SK-N-SH treated with all-trans-retinoic acid at 6 μM for 48 hours (cell line): ENCODE data around the gene CDCA4.

Experiments
- ARNTL ChIP-seq: fragments of 450-650 bp; formaldehyde crosslinking; IDR thresholded peaks from 2 replicates; pipeline ENCODE4 v1.5.0; 2020; ENCODE audit warnings: low read depth, mild to moderate bottlenecking, moderate library complexity, borderline replicate concordance
- BACH2 ChIP-seq: fragments of 250-450 bp; sonication (Bioruptor Pico); IDR thresholded peaks from 2 replicates; pipeline ENCODE4 v1.9.0; 2021; ENCODE audit warnings: mild to moderate bottlenecking, borderline replicate concordance
- GLIS3 ChIP-seq: fragments of 250-450 bp; sonication (Bioruptor Pico); IDR thresholded peaks from 2 replicates; pipeline ENCODE4 v1.5.0; 2020; ENCODE audit warnings: mild to moderate bottlenecking, moderate library complexity
- ISL1 ChIP-seq: fragments of 250-450 bp; sonication (Bioruptor Pico); IDR thresholded peaks from 2 replicates; pipeline ENCODE4 v2.1.2; 2022; ENCODE audit warnings: mild to moderate bottlenecking, moderate library complexity
- SNAI2 ChIP-seq: fragments of 250-450 bp; sonication (Bioruptor Pico); IDR thresholded peaks from 2 replicates; pipeline ENCODE4 v1.5.0; 2020; ENCODE audit warnings: mild to moderate bottlenecking, moderate library complexity
- TOX ChIP-seq: fragments of 250-450 bp; sonication (Bioruptor Pico); IDR thresholded peaks from 2 replicates; pipeline ENCODE4 v1.8.0; 2021; ENCODE audit warnings: mild to moderate bottlenecking, moderate library complexity, borderline replicate concordance
- ZC3H10 ChIP-seq: fragments of 250-450 bp; sonication (Bioruptor Pico); IDR thresholded peaks from 2 replicates; pipeline ENCODE4 v1.5.1; 2021; ENCODE audit warnings: mild to moderate bottlenecking, moderate library complexity
- ZFP30 ChIP-seq: fragments of 450-650 bp; formaldehyde crosslinking; IDR thresholded peaks from 2 replicates; pipeline ENCODE4 v1.5.0; 2022; ENCODE audit warnings: mild to moderate bottlenecking, moderate library complexity
- TF ChIP-seq, protein P1 (sequence below): fragments of 250-450 bp; sonication (Bioruptor Pico); IDR thresholded peaks from 2 replicates; pipeline ENCODE4 v1.5.1; 2020; ENCODE audit warnings: low read depth, mild to moderate bottlenecking, moderate library complexity
- TF ChIP-seq, protein P2 (sequence below): fragments of 250-450 bp; sonication (Bioruptor Pico); IDR thresholded peaks from 2 replicates; pipeline ENCODE4 v1.5.0; 2020; ENCODE audit warnings: mild to moderate bottlenecking, moderate library complexity

DNA sequence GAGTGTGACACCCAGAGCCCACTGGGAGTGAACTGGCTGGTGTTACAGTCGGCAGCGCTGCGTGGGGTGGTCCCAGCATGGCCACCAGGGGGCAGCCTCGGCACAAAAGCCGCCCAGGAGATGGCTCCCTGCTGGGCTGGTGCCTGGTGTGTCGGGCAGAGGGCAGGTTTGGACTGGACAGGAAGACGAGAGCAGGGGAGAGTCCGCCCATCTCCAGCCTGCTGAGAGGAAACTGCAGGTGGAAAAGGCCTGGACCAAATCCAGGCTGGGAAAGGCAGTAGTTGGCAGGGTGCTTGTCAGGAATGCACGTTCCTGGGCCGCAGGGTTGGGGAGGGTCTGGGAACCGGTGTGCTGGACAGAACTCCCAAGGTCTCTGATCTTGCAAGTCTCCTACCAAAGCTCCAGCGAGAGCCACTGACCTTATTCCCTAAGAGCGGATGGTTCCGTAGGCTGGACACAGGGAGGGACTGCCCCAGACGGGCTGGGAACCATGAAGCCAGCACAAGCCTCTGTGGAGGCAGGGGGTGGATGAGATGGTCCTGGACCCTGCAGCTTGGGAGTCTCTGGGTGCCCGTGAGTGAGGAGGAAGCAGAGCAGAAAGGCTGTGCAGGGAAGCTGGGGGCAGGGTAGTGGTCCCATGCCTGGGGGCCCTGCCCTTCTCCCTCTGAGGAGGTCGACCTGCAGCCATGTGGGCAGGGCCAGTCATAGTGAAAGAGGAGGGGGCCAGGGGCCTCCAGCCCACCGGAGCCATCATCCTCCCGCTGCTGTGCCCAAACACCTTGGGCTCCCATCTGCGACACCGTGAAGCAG, 44.5 kb downstream of the CDCA4 start:
- TF ChIP-seq ARNTL (CRISPR knock-in tag): no peak
- TF ChIP-seq ISL1 (CRISPR knock-in tag): no peak
- TF ChIP-seq, protein P1, sequence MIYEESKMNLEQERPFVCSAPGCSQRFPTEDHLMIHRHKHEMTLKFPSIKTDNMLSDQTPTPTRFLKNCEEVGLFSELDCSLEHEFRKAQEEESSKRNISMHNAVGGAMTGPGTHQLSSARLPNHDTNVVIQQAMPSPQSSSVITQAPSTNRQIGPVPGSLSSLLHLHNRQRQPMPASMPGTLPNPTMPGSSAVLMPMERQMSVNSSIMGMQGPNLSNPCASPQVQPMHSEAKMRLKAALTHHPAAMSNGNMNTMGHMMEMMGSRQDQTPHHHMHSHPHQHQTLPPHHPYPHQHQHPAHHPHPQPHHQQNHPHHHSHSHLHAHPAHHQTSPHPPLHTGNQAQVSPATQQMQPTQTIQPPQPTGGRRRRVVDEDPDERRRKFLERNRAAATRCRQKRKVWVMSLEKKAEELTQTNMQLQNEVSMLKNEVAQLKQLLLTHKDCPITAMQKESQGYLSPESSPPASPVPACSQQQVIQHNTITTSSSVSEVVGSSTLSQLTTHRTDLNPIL: no peak
- no peak for TF ChIP-seq GLIS3
- TF ChIP-seq BACH2 (CRISPR knock-in tag): no peak
- TF ChIP-seq ZC3H10 (CRISPR knock-in tag): no peak
- TF ChIP-seq TOX (CRISPR knock-in tag): no peak
- TF ChIP-seq SNAI2: no peak
- TF ChIP-seq, protein P2, sequence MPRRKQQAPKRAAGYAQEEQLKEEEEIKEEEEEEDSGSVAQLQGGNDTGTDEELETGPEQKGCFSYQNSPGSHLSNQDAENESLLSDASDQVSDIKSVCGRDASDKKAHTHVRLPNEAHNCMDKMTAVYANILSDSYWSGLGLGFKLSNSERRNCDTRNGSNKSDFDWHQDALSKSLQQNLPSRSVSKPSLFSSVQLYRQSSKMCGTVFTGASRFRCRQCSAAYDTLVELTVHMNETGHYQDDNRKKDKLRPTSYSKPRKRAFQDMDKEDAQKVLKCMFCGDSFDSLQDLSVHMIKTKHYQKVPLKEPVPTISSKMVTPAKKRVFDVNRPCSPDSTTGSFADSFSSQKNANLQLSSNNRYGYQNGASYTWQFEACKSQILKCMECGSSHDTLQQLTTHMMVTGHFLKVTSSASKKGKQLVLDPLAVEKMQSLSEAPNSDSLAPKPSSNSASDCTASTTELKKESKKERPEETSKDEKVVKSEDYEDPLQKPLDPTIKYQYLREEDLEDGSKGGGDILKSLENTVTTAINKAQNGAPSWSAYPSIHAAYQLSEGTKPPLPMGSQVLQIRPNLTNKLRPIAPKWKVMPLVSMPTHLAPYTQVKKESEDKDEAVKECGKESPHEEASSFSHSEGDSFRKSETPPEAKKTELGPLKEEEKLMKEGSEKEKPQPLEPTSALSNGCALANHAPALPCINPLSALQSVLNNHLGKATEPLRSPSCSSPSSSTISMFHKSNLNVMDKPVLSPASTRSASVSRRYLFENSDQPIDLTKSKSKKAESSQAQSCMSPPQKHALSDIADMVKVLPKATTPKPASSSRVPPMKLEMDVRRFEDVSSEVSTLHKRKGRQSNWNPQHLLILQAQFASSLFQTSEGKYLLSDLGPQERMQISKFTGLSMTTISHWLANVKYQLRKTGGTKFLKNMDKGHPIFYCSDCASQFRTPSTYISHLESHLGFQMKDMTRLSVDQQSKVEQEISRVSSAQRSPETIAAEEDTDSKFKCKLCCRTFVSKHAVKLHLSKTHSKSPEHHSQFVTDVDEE (CRISPR knock-in tag): no peak
- TF ChIP-seq ZFP30 (CRISPR knock-in tag): no peak
